Endothelial cell of umbilical vein (primary cell): ENCODE measurements around the gene VTI1A. TPM values are rescaled to one million over a fixed set of nuclear protein-coding genes. Genes with fewer than 3 reads are reported as not detected.

Experiments
- BruUV-seq: library from RNA; stranded (reverse); fragments of 400-500 nt; replicated peaks from 2 replicates; lab custom pipeline; 2021; lab: Mats Ljungman, UMichigan
- CTCF ChIA-PET: fragments of 300-600, 350-600 bp; sonication (Branson Sonifier 250); formaldehyde crosslinking; loops from one replicate; lab custom pipeline; 2021; ENCODE audit warnings: antibody characterized with exemption, inconsistent platforms; lab: Charles Lee
- POLR2A ChIA-PET: fragments of 300-600, 350-600 bp; sonication (Branson Sonifier 250); formaldehyde crosslinking; loops from one replicate; lab custom pipeline; 2021; ENCODE audit warnings: antibody characterized with exemption, inconsistent platforms; lab: Charles Lee
- DNase-seq: peaks from one replicate; pipeline ENCODE4 v3.0.0-alpha.2; 2011; ENCODE audit warnings: low read depth, low spot score
- FAIRE-seq: peaks from 2 replicates; lab custom pipeline; 2011; peaks lifted over from hg19 to GRCh38; lab: Jason Lieb, UNC
- H2AFZ ChIP-seq: 2 replicates; pipeline ENCODE4 v1.6.0; 2012; ENCODE audit warnings: low read depth, low read length, control low read depth, inconsistent platforms
- H3K27ac ChIP-seq: 2 replicates; pipeline ENCODE4 v1.5.1; 2011; ENCODE audit warnings: low read depth, mild to moderate bottlenecking, control low read depth, low read length, moderate library complexity; ENCODE audit not compliant: insufficient read depth
- H3K27me3 ChIP-seq, 2 experiments: 2 replicates each; pipeline versions ENCODE4 v1.6.0 to v1.6.1; 2011; ENCODE audit warnings: low read length in 2 of 2, mixed read lengths in 1 of 2; ENCODE audit not compliant: control insufficient read depth in 2 of 2, insufficient read depth in 2 of 2
- H3K36me3 ChIP-seq, 2 experiments: 2 replicates in 1 of 2; 3 replicates in 1 of 2; pipeline ENCODE4 v1.5.1; 2011; ENCODE audit warnings: low read length in 2 of 2, mild to moderate bottlenecking in 1 of 2, moderate library complexity in 1 of 2; ENCODE audit not compliant: control insufficient read depth in 2 of 2, insufficient read depth in 2 of 2; ENCODE audit errors: extremely low read depth in 1 of 2
- H3K4me1 ChIP-seq: 3 replicates; pipeline ENCODE4 v1.5.1; 2011; ENCODE audit warnings: mild to moderate bottlenecking, low read length; ENCODE audit not compliant: control insufficient read depth, insufficient read depth; ENCODE audit errors: extremely low read depth
- H3K4me2 ChIP-seq: 2 replicates; pipeline ENCODE4 v1.6.1; 2011; ENCODE audit warnings: low read length, control low read depth, mixed read lengths; ENCODE audit not compliant: insufficient read depth
- H3K4me3 ChIP-seq, 3 experiments: fragments of 200-600 bp in 1 of 3; sonication (generic), shearing (Covaris generic) in 1 of 3; replicated peaks in 1 of 3; 2 replicates each; pipeline ENCODE4 v1.5.1; 2011 to 2016; ENCODE audit warnings: control low read depth in 3 of 3, low read length in 3 of 3, mild to moderate bottlenecking in 2 of 3, inconsistent platforms in 1 of 3, low read depth in 1 of 3, moderate library complexity in 1 of 3; ENCODE audit not compliant: insufficient read depth in 1 of 3
- H3K79me2 ChIP-seq: 2 replicates; pipeline ENCODE4 v1.6.0; 2012; ENCODE audit warnings: low read length, inconsistent platforms; ENCODE audit not compliant: control insufficient read depth, insufficient read depth
- H3K9ac ChIP-seq: replicated peaks from 2 replicates; pipeline ENCODE3; 2011; ENCODE audit warnings: low read length, control low read depth; ENCODE audit not compliant: insufficient read depth; ENCODE audit errors: extremely low read depth
- H3K9me1 ChIP-seq: replicated peaks from 3 replicates; pipeline ENCODE4 v1.6.0; 2011; ENCODE audit warnings: mild to moderate bottlenecking, low read length; ENCODE audit not compliant: control insufficient read depth, insufficient read depth; ENCODE audit errors: extremely low read depth
- H3K9me3 ChIP-seq: replicated peaks from 2 replicates; pipeline ENCODE4 v1.5.1; 2012; ENCODE audit warnings: low read length, inconsistent platforms; ENCODE audit not compliant: control insufficient read depth, insufficient read depth
- H4K20me1 ChIP-seq: replicated peaks from 2 replicates; pipeline ENCODE3; 2011; ENCODE audit warnings: mild to moderate bottlenecking, low read length; ENCODE audit not compliant: control insufficient read depth, insufficient read depth; ENCODE audit errors: extremely low read depth
- EZH2 ChIP-seq: IDR thresholded peaks from 2 replicates; pipeline ENCODE4 v1.6.1; 2012; ENCODE audit warnings: borderline replicate concordance, low read depth, mild to moderate bottlenecking, moderate library complexity, low read length, inconsistent platforms; ENCODE audit not compliant: severe bottlenecking
- FOS ChIP-seq: IDR thresholded peaks from 2 replicates; pipeline ENCODE4 v1.6.1; 2011; ENCODE audit warnings: mild to moderate bottlenecking, low read length, moderate library complexity, borderline replicate concordance; ENCODE audit not compliant: insufficient read depth
- GATA2 ChIP-seq: IDR thresholded peaks from 2 replicates; pipeline ENCODE4 v1.7.0; 2011; ENCODE audit warnings: low read depth, mild to moderate bottlenecking, moderate library complexity, mixed read lengths, low read length; ENCODE audit not compliant: insufficient read length, insufficient read depth
- JUN ChIP-seq: IDR thresholded peaks from 2 replicates; pipeline ENCODE4 v1.6.1; 2011; ENCODE audit warnings: borderline replicate concordance, low read depth; ENCODE audit not compliant: insufficient read length, insufficient read depth
- MYC ChIP-seq: IDR thresholded peaks from one replicate; pipeline ENCODE4 v1.6.1; 2011; ENCODE audit warnings: mild to moderate bottlenecking, low read depth, low read length
- POLR2A ChIP-seq: IDR thresholded peaks from 2 replicates; pipeline ENCODE4 v1.6.1; 2012; ENCODE audit warnings: low read depth, mild to moderate bottlenecking, control low read depth, low read length
- POLR2AphosphoS5 ChIP-seq: IDR thresholded peaks from 2 replicates; pipeline ENCODE4 v1.6.1; 2012; ENCODE audit warnings: low read depth, mild to moderate bottlenecking, control low read depth, low read length, moderate library complexity; ENCODE audit not compliant: insufficient read depth
- dilution Hi-C: fragments of 300-500 bp; cut with MboI; formaldehyde crosslinking; loops from one replicate; pipeline ENCODE4 v1.15.0; 2019; ENCODE audit warnings: low sequenced_read_pairs; ENCODE audit not compliant: extremely low pct_ligation_motif_present
- intact Hi-C: fragments of 100-400 bp; cut with micrococcal nuclease; formaldehyde crosslinking; loops from one replicate; pipeline ENCODE4 v1.10.0; 2022
- polyA plus RNA-seq, 4 experiments: library from polyadenylated mRNA; depleted of rRNA in 3 of 4; stranded (reverse) in 3 of 4; unstranded in 1 of 4; fragments of >200 nt; gene quantifications; 2 replicates each; pipeline versions ENCODE4 v1.2.1 to v1.2.3, GENCODE V29; 2011 to 2012; ENCODE audit warnings: missing spikeins in 1 of 4
- total RNA-seq: library from RNA; stranded (reverse); gene quantifications from 2 replicates; pipeline ENCODE4 v1.2.3, GENCODE V29; 2021
- TF ChIP-seq, protein P1 (sequence below), 2 donors: IDR thresholded peaks; 1 replicate in 1 of 2; 2 replicates in 1 of 2; pipeline ENCODE4 v1.5.1; 2011; ENCODE audit warnings: low read length in 2 of 2, mild to moderate bottlenecking in 2 of 2, moderate library complexity in 2 of 2, control low read depth in 1 of 2, inconsistent platforms in 1 of 2, low read depth in 1 of 2; ENCODE audit not compliant: insufficient read depth in 1 of 2; ENCODE audit errors: extremely low read depth in 1 of 2
- TF ChIP-seq, protein P2 (sequence below): IDR thresholded peaks from 2 replicates; pipeline ENCODE4 v1.6.1; 2011; ENCODE audit not compliant: insufficient read depth, insufficient read length

Gene VTI1A
- total and polyA plus RNA-seq, 2 donors (not counting 3 experiments of a cell fraction or from before 2014, with no cell fraction given), result 10.8 to 35.6 TPM

DNA sequence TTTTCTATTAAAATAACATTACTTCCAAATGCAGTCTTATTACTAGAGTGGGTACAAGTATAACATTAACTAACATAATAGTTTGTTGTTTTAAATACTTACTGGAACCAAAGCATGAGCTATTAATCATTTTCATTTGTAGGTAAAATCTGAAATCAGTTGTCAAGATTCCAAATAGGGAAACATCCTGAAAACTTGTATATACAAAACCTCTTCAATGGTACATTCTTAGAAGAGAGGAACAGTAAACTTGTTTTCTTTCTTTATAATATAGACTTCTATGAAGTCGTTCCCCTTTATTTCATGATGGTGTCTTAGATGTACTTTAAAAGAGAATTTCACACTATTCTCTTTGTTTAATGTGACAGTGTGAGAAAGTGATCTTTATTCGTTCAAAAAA, 85.9 kb downstream of the VTI1A start:
- dilution Hi-C loops (no loop called here), intact Hi-C loops (no loop called here)
- Histone ChIP-seq H3K36me3 (no peaks in the 10 kb centered on the region), H3K4me2 (no peak overlapping the region), H3K79me2 (no peaks in the 10 kb centered on the region), H2AFZ (no peak overlapping the region), H3K27ac (no peak overlapping the region), H4K20me1 (no peaks in the 10 kb centered on the region), H3K4me1 (no peaks in the 10 kb centered on the region), H3K27me3 (no peaks in the 10 kb centered on the region), H3K4me3 (no peak overlapping the region), H3K9me1 (no peaks in the 10 kb centered on the region), H3K9me3 (no peaks in the 10 kb centered on the region), H3K9ac (no peak overlapping the region)
- DNase-seq, result no peak
- TF ChIP-seq FOS (no peak), GATA2 (no peak), POLR2AphosphoS5 (no peak)
- TF ChIP-seq, protein P1, sequence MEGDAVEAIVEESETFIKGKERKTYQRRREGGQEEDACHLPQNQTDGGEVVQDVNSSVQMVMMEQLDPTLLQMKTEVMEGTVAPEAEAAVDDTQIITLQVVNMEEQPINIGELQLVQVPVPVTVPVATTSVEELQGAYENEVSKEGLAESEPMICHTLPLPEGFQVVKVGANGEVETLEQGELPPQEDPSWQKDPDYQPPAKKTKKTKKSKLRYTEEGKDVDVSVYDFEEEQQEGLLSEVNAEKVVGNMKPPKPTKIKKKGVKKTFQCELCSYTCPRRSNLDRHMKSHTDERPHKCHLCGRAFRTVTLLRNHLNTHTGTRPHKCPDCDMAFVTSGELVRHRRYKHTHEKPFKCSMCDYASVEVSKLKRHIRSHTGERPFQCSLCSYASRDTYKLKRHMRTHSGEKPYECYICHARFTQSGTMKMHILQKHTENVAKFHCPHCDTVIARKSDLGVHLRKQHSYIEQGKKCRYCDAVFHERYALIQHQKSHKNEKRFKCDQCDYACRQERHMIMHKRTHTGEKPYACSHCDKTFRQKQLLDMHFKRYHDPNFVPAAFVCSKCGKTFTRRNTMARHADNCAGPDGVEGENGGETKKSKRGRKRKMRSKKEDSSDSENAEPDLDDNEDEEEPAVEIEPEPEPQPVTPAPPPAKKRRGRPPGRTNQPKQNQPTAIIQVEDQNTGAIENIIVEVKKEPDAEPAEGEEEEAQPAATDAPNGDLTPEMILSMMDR (IDR thresholded peaks at IDR 0.05; ENCODE audit: extremely low read depth in 1 of 2, insufficient read depth in 1 of 2, low read depth in 1 of 2, low read length in 2 of 2), result no peak
- BruUV-seq, result no TSS peak
- ChIA-PET CTCF (interaction anchor here (1.0 to 1.3 kb wide), 3 partner anchors 8 to 852 kb away, joined by 3 to 4 read pairs (median 3); no protein-coding TSS in a partner anchor), POLR2A (no interaction called here)
- no peak for FAIRE-seq

DNA sequence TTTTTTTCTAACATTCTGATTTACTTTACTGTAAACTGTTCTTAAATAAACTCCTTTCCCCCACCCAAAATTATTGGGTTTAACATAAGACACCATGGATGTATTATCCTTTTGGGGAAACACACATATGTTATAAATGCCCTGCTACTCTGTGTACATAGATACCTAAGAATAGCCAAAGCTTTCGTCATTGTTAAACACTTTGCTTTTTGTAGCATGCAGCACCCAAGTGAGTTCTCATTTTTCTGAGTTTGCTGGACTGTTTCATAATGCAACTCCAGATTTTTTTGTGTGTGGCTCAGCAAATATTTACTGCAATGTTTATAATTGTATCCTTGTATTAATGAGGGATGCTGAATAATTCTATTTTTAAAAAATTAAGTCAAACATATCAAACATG, 86.9 kb downstream of the VTI1A start:
- DNase-seq (no peak), FAIRE-seq (no peak)
- Histone ChIP-seq H3K4me3 (no peak overlapping the region), H3K27me3 (no peaks in the 10 kb centered on the region), H3K27ac (no peak overlapping the region), H4K20me1 (no peaks in the 10 kb centered on the region), H3K9ac (no peak overlapping the region), H3K9me3 (no peaks in the 10 kb centered on the region), H3K9me1 (no peaks in the 10 kb centered on the region), H3K36me3 (no peaks in the 10 kb centered on the region), H3K4me1 (no peaks in the 10 kb centered on the region), H3K79me2 (no peaks in the 10 kb centered on the region), H2AFZ (no peak overlapping the region), H3K4me2 (no peak overlapping the region)
- no TSS peak for BruUV-seq
- POLR2A ChIA-PET, result no interaction called here
- CTCF ChIA-PET, result interaction anchor here (1.3 kb wide), 1 partner anchor 9 kb away, joined by 4 read pairs; no protein-coding TSS in a partner anchor
- TF ChIP-seq MYC (no peak), POLR2A (no peak), GATA2 (no peak), FOS (no peak), EZH2 (no peak), POLR2AphosphoS5 (no peak), JUN (no peak)
- TF ChIP-seq, protein P1 (IDR thresholded peaks at IDR 0.05; ENCODE audit: extremely low read depth in 1 of 2, insufficient read depth in 1 of 2, low read depth in 1 of 2, low read length in 2 of 2), result no peak
- TF ChIP-seq, protein P2, sequence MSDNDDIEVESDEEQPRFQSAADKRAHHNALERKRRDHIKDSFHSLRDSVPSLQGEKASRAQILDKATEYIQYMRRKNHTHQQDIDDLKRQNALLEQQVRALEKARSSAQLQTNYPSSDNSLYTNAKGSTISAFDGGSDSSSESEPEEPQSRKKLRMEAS, result no peak
- intact Hi-C loops (no loop called here), dilution Hi-C loops (no loop called here)
